Stimulated activated CD8-positive, alpha-beta memory T cell treated with anti-CD3 and anti-CD28 coated beads, Interleukin-4, amount 100 ng/mL, for 4 hours (primary cell): ENCODE results near the gene CHST6.
"Not testable (repeated sequence)": the region's sequence is repeated elsewhere in the genome, so short reads cannot be mapped to it uniquely, and the experiment has no call there.

Source experiments
- DNase-seq, 2 donors: peaks; one replicate each; pipeline ENCODE4 v3.0.0-alpha.2; 2020; ENCODE audit warnings: low read depth in 2 of 2, low spot score in 1 of 2

The CHST6 gene

DNA sequence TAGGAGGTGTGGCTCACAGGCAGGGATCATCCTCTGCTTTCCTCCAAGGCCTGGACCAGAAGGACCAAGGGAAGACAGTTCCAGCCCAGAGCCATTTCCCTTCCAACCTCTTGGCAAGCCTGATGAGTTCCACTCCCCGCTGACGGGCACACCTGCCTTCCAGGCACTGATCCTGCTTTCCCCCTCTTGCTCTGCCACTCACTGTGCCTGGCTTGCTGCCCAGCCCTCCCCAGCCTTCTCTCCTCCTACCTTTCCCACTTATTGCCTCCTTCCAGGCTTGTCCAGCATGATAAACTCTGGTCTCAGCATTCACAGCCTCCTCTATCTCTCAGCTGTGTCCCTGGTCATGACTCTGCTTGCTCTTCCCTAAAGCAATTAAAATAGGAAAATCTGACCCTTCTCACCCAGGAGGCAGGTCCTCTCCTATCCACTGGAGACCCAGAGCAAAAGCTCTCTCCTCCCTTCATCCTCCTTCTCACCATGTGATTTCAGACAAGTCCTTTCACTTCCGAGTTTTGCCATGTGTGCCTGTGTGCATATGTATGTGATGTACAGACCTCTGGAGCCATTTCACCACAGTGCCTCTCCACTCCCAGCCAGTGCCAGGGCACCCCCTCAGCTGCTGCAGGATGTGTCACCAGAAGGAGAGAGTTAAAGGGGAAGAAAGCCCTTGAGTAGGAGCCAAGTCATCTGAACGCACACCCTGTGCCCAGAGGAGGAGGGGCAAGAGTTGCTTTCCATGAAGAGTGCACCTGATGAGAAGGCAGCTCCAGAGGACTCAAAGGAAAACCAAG lies 17.4 kb downstream of the CHST6 start:
- DNase-seq, result no peak

GRCh38 chr16:75476817-75477216 lies 18.4 kb downstream of the CHST6 start:
- no peak for DNase-seq

DNA sequence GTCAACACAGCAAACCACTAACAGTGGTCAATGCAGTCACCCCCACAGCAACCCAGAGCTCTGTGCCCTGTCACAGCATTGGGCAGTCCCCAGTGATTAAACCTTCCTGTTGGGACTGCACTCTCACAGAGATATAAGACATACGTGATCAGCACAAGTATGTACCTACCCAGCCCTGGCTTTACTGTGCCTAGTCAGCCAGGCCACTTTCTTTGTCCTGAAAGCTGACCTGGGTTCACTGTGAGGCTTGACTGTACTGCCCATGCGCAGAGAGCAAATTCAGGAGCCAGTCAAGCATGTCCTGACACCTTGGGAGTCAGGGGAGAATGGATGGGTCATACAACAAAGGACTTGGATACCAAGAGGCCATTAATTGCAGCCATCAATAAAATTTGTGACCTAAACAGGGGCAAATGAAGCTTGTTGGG lies 19.8 kb downstream of the CHST6 start:
- DNase-seq, result no peak

DNA sequence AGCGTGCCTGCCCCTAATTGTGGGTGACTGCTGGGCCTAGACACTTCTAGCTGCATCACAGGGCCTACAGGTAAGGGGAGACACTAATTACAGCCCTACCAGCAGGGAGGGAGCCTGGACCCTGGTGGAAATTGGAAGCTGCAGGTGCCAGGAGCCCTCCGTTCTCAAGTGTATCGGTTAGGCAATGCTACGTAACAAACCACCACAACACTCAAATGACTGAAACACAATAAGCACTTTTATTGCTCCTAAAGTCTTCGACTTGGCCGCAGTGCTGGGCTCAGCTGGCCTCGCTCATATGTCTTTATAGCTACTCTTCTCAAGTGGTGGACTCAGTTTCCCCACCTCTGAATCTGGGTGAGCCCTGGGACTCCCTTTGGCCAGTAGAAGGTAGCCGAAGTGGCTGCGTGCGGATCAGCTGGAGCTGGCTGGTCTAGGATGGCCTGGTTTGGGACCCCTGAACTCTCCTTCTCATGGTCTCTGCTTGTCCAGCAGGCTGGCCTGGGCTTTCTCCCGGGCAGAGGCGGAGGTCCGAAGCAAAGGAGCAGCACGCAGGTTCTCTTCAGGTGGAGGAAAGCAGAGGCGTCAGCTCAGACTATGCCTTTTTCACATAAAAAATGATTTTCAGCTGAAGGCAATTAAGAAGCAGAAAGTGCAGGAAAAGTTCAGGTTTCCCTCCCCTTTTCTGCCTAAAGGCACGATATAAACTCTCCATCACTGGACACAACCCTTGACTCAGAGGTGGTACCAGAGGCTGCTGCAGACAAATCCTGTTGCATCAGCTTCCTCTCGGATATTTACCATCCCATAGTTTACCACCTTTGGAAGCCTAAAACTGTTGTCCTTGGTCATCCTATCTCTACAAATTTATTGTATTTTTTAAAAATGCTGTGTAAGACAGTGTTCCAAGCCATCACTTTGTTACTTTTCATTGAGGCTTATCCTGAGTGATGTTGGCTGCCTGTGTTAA lies 22.0 kb downstream of the CHST6 start:
- DNase-seq, result no peak

GRCh38 chr16:75471723-75472633 lies 23.3 kb downstream of the CHST6 start:
- no peak for DNase-seq

- DNase-seq, result no peak
Observed at GRCh38 chr16:75466760-75467159, 28.5 kb downstream of the CHST6 start.

- DNase-seq, result peak; percentile 95 to 97
Observed at GRCh38 chr16:75464122-75464918, 30.9 kb downstream of the CHST6 start, which contains the start of gene TMEM170A. Gene TMEM170A, minus strand, starts transcription at chr16:75464689. Its CDS starts 89 bp downstream, at chr16:75464600.

- DNase-seq, result not testable (repeated sequence)
Observed at GRCh38 chr16:75463389-75464121, 31.7 kb downstream of the CHST6 start.

- DNase-seq, result no peak
Observed at GRCh38 chr16:75462806-75463205, 32.4 kb downstream of the CHST6 start.

GRCh38 chr16:75461575-75461974 lies 33.7 kb downstream of the CHST6 start:
- no peak for DNase-seq

DNA sequence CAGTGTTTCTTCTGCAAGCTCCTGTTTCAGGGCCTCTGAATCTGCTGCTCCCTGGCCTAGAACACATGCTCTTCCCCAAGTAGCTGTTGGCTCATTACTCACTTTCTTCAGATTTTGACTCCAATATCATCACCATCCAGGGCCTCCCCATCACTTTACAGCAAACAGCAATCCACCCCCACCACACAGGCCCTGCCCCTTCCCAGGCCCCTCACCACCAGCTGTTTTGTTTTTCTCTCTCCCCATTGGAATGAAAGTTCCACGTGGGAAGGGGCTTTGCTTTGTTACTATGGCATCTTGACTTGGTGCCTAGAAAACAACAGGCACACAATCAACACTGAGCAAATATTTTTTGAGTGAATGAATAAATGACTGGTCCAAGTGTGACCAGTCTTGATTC lies 34.8 kb downstream of the CHST6 start:
- DNase-seq, result no peak

DNA sequence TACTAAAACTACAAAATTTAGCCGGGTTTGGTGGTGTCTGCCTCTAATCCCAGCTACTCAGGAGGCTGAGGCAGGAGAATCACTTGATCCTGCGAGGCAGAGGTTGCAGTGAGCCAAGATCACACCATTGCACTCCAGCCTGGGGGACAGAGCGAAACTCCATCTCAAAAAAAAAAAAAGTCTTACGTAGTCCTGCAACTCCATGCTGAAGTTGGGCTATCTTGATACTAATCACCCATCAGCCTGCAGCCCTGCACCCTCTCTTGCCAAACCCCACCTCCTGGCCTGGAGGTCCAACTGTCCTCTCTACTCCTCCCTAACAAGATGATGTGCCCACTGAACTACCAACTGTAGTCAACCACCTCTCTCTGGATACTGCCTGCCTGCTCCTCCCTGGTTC lies 35.5 kb downstream of the CHST6 start:
- no peak for DNase-seq

GRCh38 chr16:75458439-75458838 lies 36.8 kb downstream of the CHST6 start:
- DNase-seq, result no peak

DNA sequence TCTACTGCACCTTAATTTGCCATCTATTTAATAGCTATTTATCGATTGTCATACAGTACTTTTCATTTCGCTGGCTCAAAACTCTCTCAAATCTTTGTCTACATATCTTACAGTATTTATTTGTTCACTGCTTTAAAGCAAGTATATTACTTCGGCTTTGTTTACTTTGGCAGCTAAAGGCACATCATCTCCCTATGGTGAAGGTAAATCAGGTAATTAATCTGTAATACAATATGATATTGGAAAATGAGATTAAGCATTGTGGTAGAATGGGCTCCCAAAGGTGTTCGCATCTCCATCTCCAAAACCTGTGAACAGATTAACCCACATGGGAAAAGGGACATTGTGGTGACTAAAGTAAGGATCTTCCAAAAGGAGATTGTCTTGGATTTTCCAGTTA lies 37.2 kb downstream of the CHST6 start:
- DNase-seq, result no peak

DNA sequence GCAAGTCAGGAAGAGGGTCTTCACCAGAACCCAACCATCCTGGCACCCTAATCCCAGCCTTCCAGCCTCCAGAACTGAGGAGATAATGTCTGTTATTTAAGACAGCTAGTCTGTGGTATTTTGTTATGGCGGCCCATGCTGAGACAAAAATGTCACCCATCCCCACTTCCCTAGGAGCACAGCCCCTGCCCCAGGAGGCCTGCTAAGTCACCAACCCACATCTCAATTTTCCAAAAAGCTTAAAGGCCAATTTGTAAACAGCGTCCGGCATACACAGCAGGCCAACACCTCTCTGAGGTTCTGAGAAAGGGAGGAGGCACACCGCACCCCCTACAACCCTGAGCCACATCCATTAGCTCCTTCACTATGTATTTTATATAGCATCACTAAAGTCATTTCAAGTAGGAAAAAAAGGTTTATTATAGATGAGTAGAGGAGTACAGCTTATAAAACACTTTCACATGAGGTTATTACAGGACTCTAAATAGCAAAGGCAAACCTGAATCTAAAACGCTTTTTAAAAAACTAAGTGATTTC lies 37.7 kb downstream of the CHST6 start:
- DNase-seq, result no peak

GRCh38 chr16:75456971-75457370 lies 38.3 kb downstream of the CHST6 start:
- no peak for DNase-seq

DNA sequence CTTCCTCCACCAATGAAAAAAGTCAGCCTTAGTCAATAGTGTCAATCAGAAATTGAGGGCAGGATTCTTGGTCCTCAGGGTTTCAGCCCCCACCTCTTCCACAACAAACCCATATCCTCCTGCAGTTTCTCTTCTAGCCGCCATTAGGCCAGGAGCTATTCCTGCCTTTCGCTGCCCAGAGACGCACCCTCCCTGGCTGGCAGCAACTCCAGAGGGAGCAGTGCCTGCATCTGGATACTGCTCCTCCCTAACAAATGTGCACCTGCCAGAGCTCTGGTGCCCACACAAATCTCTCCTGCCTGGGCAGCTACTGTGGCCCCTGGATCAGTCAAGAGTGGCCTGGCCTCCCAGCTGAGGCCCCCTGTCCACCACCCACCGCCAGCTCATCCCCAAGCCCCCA lies 38.8 kb downstream of the CHST6 start:
- DNase-seq, result not testable (repeated sequence)

DNA sequence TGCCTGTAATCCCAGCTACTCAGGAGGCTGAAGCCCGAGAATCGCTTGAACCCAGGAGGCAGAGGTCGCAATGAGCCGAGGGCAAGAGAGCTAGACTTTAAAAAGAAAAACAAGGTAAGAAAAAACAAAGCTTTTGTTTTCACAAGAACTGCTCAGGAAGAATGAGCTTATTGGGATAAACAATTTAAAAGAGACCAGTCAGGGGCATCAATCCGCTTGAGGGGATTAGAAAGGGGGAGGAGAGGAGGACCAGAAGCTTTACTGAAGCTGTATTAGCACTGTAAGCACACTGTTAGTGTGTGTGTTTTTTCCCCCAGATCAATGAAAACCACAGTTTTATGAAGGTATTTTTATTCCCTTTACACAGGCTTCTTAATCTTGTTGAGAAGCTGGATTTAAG lies 39.6 kb downstream of the CHST6 start:
- DNase-seq, result no peak
